CD4-positive, alpha-beta memory T cell (primary cell): ENCODE data around the gene SPDYE6. TPM values are rescaled to one million over a fixed set of nuclear protein-coding genes. Genes with fewer than 3 reads are reported as not detected.
"Not testable (repeated sequence)": the region's sequence is repeated elsewhere in the genome, so short reads cannot be mapped to it uniquely, and the experiment has no call there.

Experiments
- CTCF ChIA-PET: fragments of 350-600 bp; sonication (Branson Sonifier 250); formaldehyde crosslinking; loops from one replicate; lab custom pipeline; 2021; ENCODE audit warnings: inconsistent platforms; ENCODE audit not compliant: partially characterized antibody; lab: Charles Lee
- POLR2A ChIA-PET: fragments of 350-600 bp; sonication (Branson Sonifier 250); formaldehyde crosslinking; loops from one replicate; lab custom pipeline; 2021; ENCODE audit not compliant: partially characterized antibody; lab: Charles Lee
- DNase-seq, 5 donors: peaks; one replicate each; pipeline versions ENCODE4 v3.0.0 to v3.0.0-alpha.2; 2020 to 2022; ENCODE audit warnings: mixed read lengths in 1 of 5
- H3K27ac ChIP-seq: one replicate; pipeline ENCODE4 v1.7.0; 2013; ENCODE audit warnings: low read depth, low read length
- H3K27me3 ChIP-seq: 2 replicates; pipeline ENCODE4 v1.7.0; 2013; ENCODE audit warnings: mild to moderate bottlenecking, low read length, moderate library complexity; ENCODE audit not compliant: insufficient read depth
- H3K36me3 ChIP-seq: 2 replicates; pipeline ENCODE4 v1.7.0; 2013; ENCODE audit warnings: mild to moderate bottlenecking, low read length, moderate library complexity; ENCODE audit not compliant: insufficient read depth
- H3K4me1 ChIP-seq: 2 replicates; pipeline ENCODE4 v1.7.0; 2013; ENCODE audit warnings: mild to moderate bottlenecking, low read length, moderate library complexity; ENCODE audit not compliant: insufficient read depth
- H3K4me3 ChIP-seq, 2 donors: one replicate each; pipeline ENCODE4 v1.7.0; 2013; ENCODE audit warnings: low read length in 2 of 2, mild to moderate bottlenecking in 1 of 2
- H3K9me3 ChIP-seq, 2 donors: one replicate each; pipeline ENCODE4 v1.7.0; 2013; ENCODE audit warnings: low read length in 2 of 2, control low read depth in 1 of 2; ENCODE audit not compliant: control insufficient read depth in 1 of 2
- H3K27ac Mint-ChIP-seq, 7 donors: one replicate each; pipeline ENCODE4 v1.8.0; 2020 to 2021; ENCODE audit warnings: mixed read lengths in 7 of 7, mild to moderate bottlenecking in 6 of 7, inconsistent platforms in 3 of 7, moderate library complexity in 3 of 7
- H3K27me3 Mint-ChIP-seq, 2 donors: one replicate each; pipeline ENCODE4 v1.8.0; 2020 to 2021; ENCODE audit warnings: mixed read lengths in 2 of 2
- H3K36me3 Mint-ChIP-seq, 2 donors: one replicate each; pipeline ENCODE4 v1.8.0; 2020 to 2021; ENCODE audit warnings: mixed read lengths in 2 of 2, inconsistent platforms in 1 of 2, mild to moderate bottlenecking in 1 of 2
- H3K4me1 Mint-ChIP-seq, 4 donors: one replicate each; pipeline ENCODE4 v1.8.0; 2020 to 2021; ENCODE audit warnings: mixed read lengths in 4 of 4, mild to moderate bottlenecking in 1 of 4
- H3K4me3 Mint-ChIP-seq, 8 donors: one replicate each; pipeline ENCODE4 v1.8.0; 2020 to 2021; ENCODE audit warnings: mixed read lengths in 8 of 8, mild to moderate bottlenecking in 7 of 8, moderate library complexity in 6 of 8, inconsistent platforms in 3 of 8
- H3K9me3 Mint-ChIP-seq, 8 donors: one replicate each; pipeline ENCODE4 v1.8.0; 2020 to 2021; ENCODE audit warnings: mixed read lengths in 8 of 8, mild to moderate bottlenecking in 5 of 8, inconsistent platforms in 3 of 8, moderate library complexity in 1 of 8
- intact Hi-C: fragments of 100-400 bp; cut with micrococcal nuclease; formaldehyde crosslinking; loops from one replicate; pipeline ENCODE4 v1.15.1; 2023
- polyA plus RNA-seq, 2 donors: library from polyadenylated mRNA; unstranded; fragments of 300-500 nt; fragmentation: Illumina TruSeq; gene quantifications; one replicate each; pipeline ENCODE4 v1.2.3, GENCODE V29; 2021
- total RNA-seq, 2 experiments: library from RNA; stranded (reverse); gene quantifications; one replicate each; pipeline ENCODE4 v1.2.3, GENCODE V29; 2021

SPDYE6 gene
- total and polyA plus RNA-seq, 4 experiments from 2014 or later: 0.14 to 0.73 TPM; not detected in 2

DNA sequence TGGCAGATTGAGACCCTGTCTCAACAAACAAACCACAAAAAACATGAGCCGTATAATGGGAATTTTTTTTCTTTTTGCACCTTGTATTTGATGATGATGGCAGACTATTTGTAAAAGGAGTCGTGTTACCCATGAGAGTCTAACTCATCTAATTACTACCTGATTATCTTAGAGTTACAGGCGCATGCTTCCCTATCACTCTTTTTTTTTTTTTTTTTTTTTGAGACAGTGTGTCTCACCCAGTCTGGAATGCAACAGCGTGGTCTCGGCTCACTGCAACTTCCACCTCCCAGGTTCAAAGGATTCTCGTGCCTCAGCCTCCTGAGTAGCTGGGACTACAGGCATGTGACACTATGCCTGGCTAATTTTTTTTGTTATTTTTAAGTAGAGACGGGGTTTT, 9.1 kb upstream of the SPDYE6 start:
- DNase-seq, H3K27me3 ChIP-seq, CTCF ChIA-PET, H3K36me3 ChIP-seq, H3K27ac ChIP-seq, H3K4me1 ChIP-seq, H3K27me3 Mint-ChIP-seq, H3K9me3 Mint-ChIP-seq, H3K4me3 ChIP-seq, POLR2A ChIA-PET, H3K9me3 ChIP-seq: not testable (repeated sequence)
- H3K27ac Mint-ChIP-seq: peak overlapping the region in 1 of 7 donors; percentile 57
- peak overlapping the region in 6 of 8 donors; percentile 7 to 62 (median 40) for H3K4me3 Mint-ChIP-seq
- H3K4me1 Mint-ChIP-seq: peaks cover 9 to 39% (median 21%) of the 10 kb centered on the region in 4 donors
- intact Hi-C loops: loop anchor here (10.0 kb wide), 1 partner anchor 81 kb away; the partner anchor contains the start of gene SH2B2
- H3K36me3 Mint-ChIP-seq: peaks cover 6 to 30% of the 10 kb centered on the region in 2 donors

DNA sequence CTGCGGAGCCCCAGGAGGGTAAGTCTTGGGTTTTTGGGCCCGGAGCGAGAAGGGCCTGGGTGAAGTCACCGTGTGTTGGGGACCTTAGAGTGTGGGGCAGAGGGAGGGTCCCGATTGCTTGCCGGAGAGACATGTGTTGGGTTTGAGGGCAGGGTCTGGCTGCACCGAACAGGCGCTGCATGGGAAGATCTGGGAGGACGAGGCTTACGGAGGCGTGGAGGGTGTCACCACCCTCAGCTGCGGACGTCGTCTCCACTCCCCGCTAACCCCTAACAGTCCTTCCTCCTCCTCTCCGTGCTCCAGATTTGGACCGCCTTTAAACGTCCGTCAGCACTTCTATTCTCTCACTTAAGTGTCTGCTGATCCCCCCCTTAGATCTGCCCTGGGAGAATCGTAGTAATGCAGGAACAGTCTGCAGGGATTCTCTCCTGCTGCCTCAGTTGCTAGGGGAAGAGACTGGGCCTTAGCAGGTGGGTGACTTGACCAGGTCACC, 8.2 kb upstream of the SPDYE6 start:
- not testable (repeated sequence) for H3K27me3 ChIP-seq, H3K27me3 Mint-ChIP-seq, H3K36me3 ChIP-seq, H3K9me3 Mint-ChIP-seq, H3K4me1 ChIP-seq, H3K9me3 ChIP-seq
- peak overlapping the region; percentile 83 to 95 (median 89) for H3K27ac Mint-ChIP-seq
- peak overlapping the region; percentile 89 to 94 (median 92) for H3K4me3 Mint-ChIP-seq
- ChIA-PET POLR2A (interaction anchor here (1.3 kb wide), 1 partner anchor 31 kb away, joined by 9 read pairs; the partner anchor contains the start of gene PRKRIP1), CTCF (interaction anchor here (1.0 kb wide), 1 partner anchor 29 kb away, joined by 4 read pairs; no protein-coding TSS in a partner anchor)
- H3K27ac ChIP-seq: peak overlapping the region; percentile 78
- intact Hi-C loops: loop anchor here (10.0 kb wide), 1 partner anchor 80 kb away; the partner anchor contains the start of gene SH2B2
- H3K4me3 ChIP-seq: peak overlapping the region in 1 of 2 donors; percentile 58
- peak in 1 of 5 donors; percentile 2 for DNase-seq
- peaks cover 0 to 24% of the 10 kb centered on the region in 2 donors for H3K36me3 Mint-ChIP-seq
- H3K4me1 Mint-ChIP-seq: peaks cover 7 to 34% (median 17%) of the 10 kb centered on the region in 4 donors

DNA sequence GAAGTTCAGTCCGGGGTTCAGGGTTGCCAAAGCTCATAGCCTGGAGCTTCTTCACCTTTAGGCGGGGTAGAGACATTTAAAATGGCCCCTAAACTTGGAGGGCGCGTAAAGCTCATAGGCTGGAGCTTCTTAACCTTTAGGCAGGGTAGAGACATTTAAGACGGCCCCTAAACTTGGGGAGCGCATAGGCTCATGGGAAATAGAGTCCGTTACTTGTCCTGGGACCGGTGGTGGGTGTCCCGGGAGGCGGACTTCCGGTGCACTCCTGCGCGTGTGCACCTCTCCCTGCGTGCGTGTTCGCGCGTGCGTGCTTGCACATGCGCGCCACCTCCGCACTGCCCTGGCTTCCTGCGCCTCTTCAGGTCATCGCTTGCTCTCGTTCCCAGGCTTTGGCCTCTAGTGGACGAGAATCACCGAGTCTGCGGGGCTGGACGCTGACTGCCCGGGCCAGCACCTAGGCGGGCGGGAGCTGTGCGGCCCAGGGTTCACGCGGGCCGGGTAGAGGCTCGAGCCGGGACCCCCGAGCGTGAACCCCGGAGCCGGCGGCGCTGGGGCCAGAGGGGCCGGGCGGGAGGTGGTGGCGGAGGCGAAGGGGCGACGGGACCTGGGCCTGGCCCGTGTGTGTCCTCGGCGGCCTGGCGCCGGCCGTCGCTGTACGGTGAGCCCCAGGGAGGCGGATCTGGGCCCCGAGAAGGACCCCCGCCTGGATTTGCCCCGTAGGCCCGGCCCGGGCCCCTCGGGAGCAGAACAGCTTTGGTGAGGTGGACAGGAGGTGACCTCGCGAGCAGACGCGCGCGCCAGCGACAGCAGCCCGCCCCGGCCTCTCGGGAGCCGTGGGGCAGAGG, 7.5 kb upstream of the SPDYE6 start:
- H3K4me1 ChIP-seq, H3K27me3 Mint-ChIP-seq, H3K9me3 ChIP-seq, H3K36me3 ChIP-seq, H3K9me3 Mint-ChIP-seq, H3K27me3 ChIP-seq: not testable (repeated sequence)
- Histone ChIP-seq H3K4me3 (peak overlapping the region in 1 of 2 donors; percentile 58), H3K27ac (peak overlapping the region; percentile 78)
- peaks cover 7 to 34% (median 17%) of the 10 kb centered on the region in 4 donors for H3K4me1 Mint-ChIP-seq
- peaks cover 0 to 24% of the 10 kb centered on the region in 2 donors for H3K36me3 Mint-ChIP-seq
- CTCF ChIA-PET: interaction anchor here (1.0 kb wide), 2 partner anchors 30 to 32 kb away, joined by 4 read pairs; partner anchors contain the start of gene PRKRIP1
- POLR2A ChIA-PET: interaction anchor here (0.8 to 1.3 kb wide), 5 partner anchors 32 to 1474 kb away, joined by 4 to 9 read pairs (median 5); partner anchors contain the start of genes FAM185A, ORAI2, PRKRIP1 and UFSP1
- intact Hi-C loops: loop anchor here (1.0 to 10.0 kb wide), 3 partner anchors 33 to 101 kb away; partner anchors contain the start of genes ALKBH4, LRWD1, PRKRIP1 and SH2B2
- H3K27ac Mint-ChIP-seq: peak overlapping the region; percentile 86 to 95 (median 92)
- peak overlapping the region; percentile 89 to 95 (median 92) for H3K4me3 Mint-ChIP-seq
- peak; percentile 92 to 99 (median 96) for DNase-seq

DNA sequence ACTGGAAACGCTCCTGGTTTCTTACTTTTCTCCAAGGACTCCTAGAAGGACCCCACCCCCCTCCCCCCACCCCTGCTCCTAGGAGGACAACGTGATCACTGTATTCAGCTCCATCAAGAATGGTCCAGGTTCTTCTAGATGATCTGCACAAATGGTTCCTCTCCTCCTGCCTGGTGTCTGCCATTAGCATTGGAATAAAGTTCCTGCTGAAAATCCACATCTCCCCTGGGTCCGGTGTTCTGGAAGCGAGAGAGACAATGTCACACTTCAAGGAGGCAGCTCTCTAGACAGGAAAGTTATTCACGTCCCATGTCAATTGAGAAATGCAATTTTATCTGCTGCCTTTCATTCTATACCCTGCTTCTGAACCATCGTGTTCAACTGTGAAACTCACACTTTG, 9.3 kb downstream of the SPDYE6 start:
- H3K27ac Mint-ChIP-seq, H3K4me3 Mint-ChIP-seq, H3K9me3 Mint-ChIP-seq, intact Hi-C loops, H3K27me3 Mint-ChIP-seq, H3K36me3 ChIP-seq, H3K4me3 ChIP-seq, H3K27me3 ChIP-seq, CTCF ChIA-PET, H3K27ac ChIP-seq, POLR2A ChIA-PET, H3K9me3 ChIP-seq, H3K4me1 ChIP-seq, DNase-seq, H3K36me3 Mint-ChIP-seq, H3K4me1 Mint-ChIP-seq: not testable (repeated sequence)

DNA sequence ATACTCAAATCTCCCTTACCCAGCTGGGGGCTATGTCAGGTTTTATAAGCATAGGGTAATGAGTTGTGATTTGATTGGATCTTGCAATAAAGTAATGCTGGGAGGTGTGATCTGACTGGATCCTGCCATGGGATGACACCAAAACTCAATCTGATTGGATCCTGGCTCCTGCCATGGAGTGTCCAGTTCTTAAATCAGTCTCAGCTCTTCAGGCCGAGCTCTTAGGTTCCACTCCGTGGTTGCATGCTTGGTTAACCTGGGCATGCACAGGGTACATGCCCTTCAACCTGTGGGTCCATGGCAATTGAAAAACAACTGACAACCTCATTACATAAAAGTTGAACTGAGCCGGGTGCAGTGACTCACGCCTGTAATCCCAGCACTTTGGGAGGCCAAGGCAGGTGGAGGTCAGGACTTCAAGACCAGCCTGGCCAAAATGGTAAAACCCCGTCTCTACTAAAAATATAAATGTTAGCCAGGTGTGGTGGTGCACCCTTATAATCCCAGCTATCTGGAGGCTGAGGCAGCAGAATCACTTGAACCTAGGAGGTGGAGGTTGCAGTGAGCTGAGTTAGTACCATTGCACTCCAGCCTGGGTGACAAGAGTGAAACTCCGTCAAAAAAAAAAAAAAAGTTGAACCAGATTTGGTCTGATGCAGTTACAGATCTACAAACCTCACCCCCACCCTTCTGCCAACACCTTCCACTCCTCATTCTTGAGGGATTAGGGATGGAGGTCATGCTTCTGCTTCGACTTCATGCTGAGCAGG, 15.5 kb downstream of the SPDYE6 start:
- intact Hi-C loops, CTCF ChIA-PET, H3K9me3 ChIP-seq, H3K4me1 Mint-ChIP-seq, DNase-seq, H3K27me3 ChIP-seq, H3K4me1 ChIP-seq, POLR2A ChIA-PET, H3K4me3 ChIP-seq, H3K36me3 Mint-ChIP-seq, H3K36me3 ChIP-seq, H3K4me3 Mint-ChIP-seq, H3K27ac ChIP-seq, H3K9me3 Mint-ChIP-seq, H3K27me3 Mint-ChIP-seq, H3K27ac Mint-ChIP-seq: not testable (repeated sequence)

DNA sequence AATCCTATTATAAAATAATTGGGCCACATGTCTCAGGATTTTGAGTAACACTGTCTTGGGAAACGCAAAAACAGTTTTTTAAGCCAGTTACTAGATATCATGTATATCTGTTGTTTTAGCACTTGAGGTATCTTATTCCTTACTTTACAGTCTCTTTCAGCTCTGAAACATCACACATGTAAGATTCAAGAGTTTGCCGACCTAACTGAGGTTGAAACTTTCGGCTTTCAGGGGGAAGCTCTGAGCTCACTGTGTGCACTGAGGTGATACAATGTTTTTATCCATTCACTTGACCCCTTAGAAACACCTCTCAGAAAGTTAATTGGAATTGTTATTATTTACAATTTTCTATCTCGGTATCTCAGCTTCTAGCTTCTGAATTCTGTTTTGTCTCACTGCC, 18.8 kb downstream of the SPDYE6 start:
- H3K4me1 ChIP-seq, DNase-seq, CTCF ChIA-PET, intact Hi-C loops, H3K9me3 Mint-ChIP-seq, H3K9me3 ChIP-seq, H3K27me3 ChIP-seq, H3K36me3 ChIP-seq, H3K4me3 Mint-ChIP-seq, H3K27ac ChIP-seq, POLR2A ChIA-PET, H3K4me1 Mint-ChIP-seq, H3K4me3 ChIP-seq, H3K27me3 Mint-ChIP-seq, H3K36me3 Mint-ChIP-seq, H3K27ac Mint-ChIP-seq: not testable (repeated sequence)

DNA sequence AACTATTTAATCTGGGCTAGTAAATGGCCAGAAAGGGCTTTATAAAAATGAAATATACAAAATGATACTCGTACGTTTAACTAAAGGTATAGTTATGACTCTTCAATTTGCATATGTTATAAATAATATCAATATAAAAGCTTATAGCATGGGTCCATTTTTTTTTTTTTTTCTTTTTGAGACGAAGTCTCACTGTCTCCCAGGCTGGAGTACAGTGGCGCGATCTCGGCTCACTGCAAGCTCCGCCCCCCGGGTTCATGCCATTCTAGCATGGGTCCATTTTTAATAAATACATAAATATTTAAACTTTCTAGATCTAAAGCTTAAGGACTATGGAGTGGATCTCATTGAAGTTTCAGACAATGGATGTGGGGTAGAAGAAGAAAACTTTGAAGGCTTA, 19.2 kb downstream of the SPDYE6 start:
- H3K4me3 Mint-ChIP-seq, H3K27ac ChIP-seq, H3K4me1 ChIP-seq, DNase-seq, H3K27ac Mint-ChIP-seq, H3K4me3 ChIP-seq, H3K27me3 ChIP-seq, intact Hi-C loops, POLR2A ChIA-PET, H3K9me3 Mint-ChIP-seq, H3K27me3 Mint-ChIP-seq, H3K4me1 Mint-ChIP-seq, CTCF ChIA-PET, H3K9me3 ChIP-seq, H3K36me3 Mint-ChIP-seq, H3K36me3 ChIP-seq: not testable (repeated sequence)
